H9 (cell line): ENCODE data around the gene SHH. TPM values are rescaled to one million over a fixed set of nuclear protein-coding genes. Genes with fewer than 3 reads are reported as not detected.

Source experiments
- DNase-seq: peaks from one replicate; pipeline ENCODE4 v3.0.0-alpha.2; 2017
- H2AFZ ChIP-seq: one replicate; pipeline ENCODE4 v1.6.1; 2013; ENCODE audit warnings: mild to moderate bottlenecking, low read length, control low read depth, moderate library complexity
- H2AK5ac ChIP-seq: 2 replicates; pipeline ENCODE4 v1.6.1; 2013; ENCODE audit warnings: low read length, control low read depth, mixed read lengths; ENCODE audit not compliant: insufficient read length
- H2BK120ac ChIP-seq: one replicate; pipeline ENCODE4 v1.6.1; 2013; ENCODE audit warnings: low read depth, mild to moderate bottlenecking, low read length, control low read depth, inconsistent platforms; ENCODE audit not compliant: poor library complexity, severe bottlenecking
- H2BK12ac ChIP-seq: 2 replicates; pipeline ENCODE4 v1.6.1; 2013; ENCODE audit warnings: low read length, control low read depth, mixed read lengths, low read depth; ENCODE audit not compliant: insufficient read length
- H2BK15ac ChIP-seq: 2 replicates; pipeline ENCODE4 v1.6.1; 2013; ENCODE audit warnings: low read depth, low read length, control low read depth
- H2BK20ac ChIP-seq: one replicate; pipeline ENCODE4 v1.6.1; 2013; ENCODE audit warnings: low read depth, mild to moderate bottlenecking, low read length, control low read depth, inconsistent platforms; ENCODE audit not compliant: poor library complexity, severe bottlenecking
- H2BK5ac ChIP-seq: 2 replicates; pipeline ENCODE4 v1.6.1; 2013; ENCODE audit warnings: low read length, control low read depth, mixed read lengths; ENCODE audit not compliant: insufficient read length
- H3K14ac ChIP-seq: 2 replicates; pipeline ENCODE4 v1.6.1; 2013; ENCODE audit warnings: low read length, control low read depth; ENCODE audit not compliant: insufficient read depth
- H3K18ac ChIP-seq: 2 replicates; pipeline ENCODE4 v1.6.1; 2013; ENCODE audit warnings: low read depth, mild to moderate bottlenecking, mixed read lengths, low read length, control low read depth; ENCODE audit not compliant: insufficient read length
- H3K23ac ChIP-seq: 2 replicates; pipeline ENCODE4 v1.6.1; 2013; ENCODE audit warnings: low read length, control low read depth, mixed read lengths, low read depth; ENCODE audit not compliant: insufficient read length
- H3K23me2 ChIP-seq: 2 replicates; pipeline ENCODE4 v1.6.1; 2013; ENCODE audit warnings: low read depth, mild to moderate bottlenecking, mixed read lengths, low read length, control low read depth; ENCODE audit not compliant: insufficient read length, poor library complexity, severe bottlenecking
- H3K27ac ChIP-seq: 2 replicates; pipeline ENCODE4 v1.5.1; 2013; ENCODE audit warnings: low read length, control low read depth, mixed read lengths, low read depth; ENCODE audit not compliant: insufficient read length
- H3K27me3 ChIP-seq: 2 replicates; pipeline ENCODE4 v1.6.1; 2013; ENCODE audit warnings: low read length, control low read depth, inconsistent platforms; ENCODE audit not compliant: insufficient read depth
- H3K4ac ChIP-seq: 2 replicates; pipeline ENCODE4 v1.6.1; 2013; ENCODE audit warnings: low read depth, mild to moderate bottlenecking, control low read depth, inconsistent platforms, low read length, moderate library complexity
- H3K4me1 ChIP-seq: 2 replicates; pipeline ENCODE4 v1.6.1; 2013; ENCODE audit warnings: low read length, control low read depth, inconsistent platforms; ENCODE audit not compliant: insufficient read depth
- H3K4me2 ChIP-seq: 2 replicates; pipeline ENCODE4 v1.6.1; 2013; ENCODE audit warnings: low read length, control low read depth, mixed read lengths; ENCODE audit not compliant: insufficient read length, insufficient read depth
- H3K56ac ChIP-seq: 2 replicates; pipeline ENCODE4 v1.6.1; 2013; ENCODE audit warnings: low read depth, mild to moderate bottlenecking, mixed read lengths, low read length, control low read depth; ENCODE audit not compliant: insufficient read length
- H3K79me1 ChIP-seq: 2 replicates; pipeline ENCODE4 v1.6.1; 2013; ENCODE audit warnings: low read depth, mild to moderate bottlenecking, moderate library complexity, low read length, control low read depth, inconsistent platforms; ENCODE audit not compliant: insufficient read depth, poor library complexity, severe bottlenecking
- H3K79me2 ChIP-seq: 2 replicates; pipeline ENCODE4 v1.6.1; 2013; ENCODE audit warnings: low read length, control low read depth, inconsistent platforms; ENCODE audit not compliant: insufficient read depth
- H3K9ac ChIP-seq: 2 replicates; pipeline ENCODE4 v1.6.1; 2013; ENCODE audit warnings: low read length, control low read depth, mixed read lengths; ENCODE audit not compliant: insufficient read length; ENCODE audit errors: extremely low read depth
- H3K9me3 ChIP-seq: one replicate; pipeline ENCODE4 v1.6.1; 2013; ENCODE audit warnings: low read depth, low read length, inconsistent platforms; ENCODE audit not compliant: control insufficient read depth
- H3T11ph ChIP-seq: one replicate; pipeline ENCODE4 v1.6.1; 2013; ENCODE audit warnings: mild to moderate bottlenecking, low read length, control low read depth, inconsistent platforms
- H4K20me1 ChIP-seq: one replicate; pipeline ENCODE4 v1.6.1; 2013; ENCODE audit not compliant: control insufficient read depth, insufficient read length, insufficient read depth
- H4K5ac ChIP-seq: 2 replicates; pipeline ENCODE4 v1.6.1; 2013; ENCODE audit warnings: low read depth, mild to moderate bottlenecking, mixed read lengths, low read length, control low read depth; ENCODE audit not compliant: insufficient read length
- H4K8ac ChIP-seq: replicated peaks from 2 replicates; pipeline ENCODE4 v1.6.1; 2013; ENCODE audit warnings: low read length, control low read depth, mixed read lengths, low read depth; ENCODE audit not compliant: insufficient read length
- H4K91ac ChIP-seq: 2 replicates; pipeline ENCODE4 v1.6.1; 2013; ENCODE audit warnings: low read depth, mild to moderate bottlenecking, moderate library complexity, mixed read lengths, low read length, control low read depth; ENCODE audit not compliant: insufficient read length
- H3K27ac Mint-ChIP-seq, 3 experiments: 2 replicates in 2 of 3; 3 replicates in 1 of 3; pipeline ENCODE4 v1.8.0; 2020 to 2021; ENCODE audit warnings: mixed read lengths in 3 of 3, mild to moderate bottlenecking in 1 of 3, moderate library complexity in 1 of 3
- H3K27me3 Mint-ChIP-seq: 2 replicates; pipeline ENCODE4 v1.8.0; 2021; ENCODE audit warnings: low read depth, mild to moderate bottlenecking, moderate library complexity, mixed read lengths
- H3K36me3 Mint-ChIP-seq, 3 experiments: 2 replicates in 2 of 3; 3 replicates in 1 of 3; pipeline ENCODE4 v1.8.0; 2020 to 2021; ENCODE audit warnings: low read depth in 3 of 3, mixed read lengths in 3 of 3; ENCODE audit not compliant: insufficient read depth in 1 of 3
- H3K4me1 Mint-ChIP-seq, 2 experiments: 2 replicates each; pipeline ENCODE4 v1.8.0; 2020; ENCODE audit warnings: mixed read lengths in 2 of 2
- H3K4me3 Mint-ChIP-seq, 2 experiments: 2 replicates in 1 of 2; 3 replicates in 1 of 2; pipeline ENCODE4 v1.8.0; 2020 to 2021; ENCODE audit warnings: mild to moderate bottlenecking in 2 of 2, mixed read lengths in 2 of 2, moderate library complexity in 1 of 2
- H3K9me3 Mint-ChIP-seq, 2 experiments: 2 replicates in 1 of 2; 3 replicates in 1 of 2; pipeline ENCODE4 v1.8.0; 2020; ENCODE audit warnings: mild to moderate bottlenecking in 2 of 2, mixed read lengths in 2 of 2, moderate library complexity in 1 of 2
- WGBS: extraction: QIAGEN DNeasy Blood & Tissue Kit; methylation state at CpG from one replicate; pipeline ENCODE4 v1.1.7; 2013; ENCODE audit warnings: missing lambda C conversion rate, low lambda C conversion rate, mixed read lengths; ENCODE audit not compliant: insufficient read length; ENCODE audit errors: extremely low coverage; 5-methylcytosine and 5-hydroxymethylcytosine counted together
- total RNA-seq: library from RNA; stranded (reverse); gene quantifications from 2 replicates; pipeline ENCODE4 v1.2.1, GENCODE V29; 2021
- TF ChIP-seq, protein P1 (sequence below): fragments of 200-600 bp; sonication (generic); conservative IDR thresholded peaks from 3 replicates; pipeline ENCODE4 v1.8.0; 2021; ENCODE audit warnings: antibody characterized with exemption, mild to moderate bottlenecking

SHH gene
- total RNA-seq, 1 experiment from 2014 or later, result 0.07 TPM

DNA sequence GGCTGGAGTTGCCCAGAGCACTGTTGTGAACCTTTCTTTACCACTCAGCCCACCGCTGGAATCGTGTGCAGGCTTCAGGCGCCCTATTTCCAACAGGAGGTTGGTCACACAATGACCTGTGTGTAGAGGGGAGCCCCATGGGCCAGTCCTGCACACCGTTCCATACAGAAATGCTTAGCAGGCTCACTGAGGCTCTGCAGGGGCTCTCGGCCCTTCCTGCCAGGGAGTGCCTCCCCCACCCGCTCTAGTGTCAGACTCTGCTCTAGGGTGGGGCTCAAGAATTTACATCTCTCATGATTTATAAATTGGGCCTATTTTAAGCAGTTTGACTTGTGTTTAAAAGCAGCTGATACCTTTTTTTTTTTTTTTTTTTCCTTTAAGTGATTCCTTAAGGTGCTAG, 42.0 kb downstream of the SHH start:
- peaks cover 24 to 61% (median 56%) of the 10 kb centered on the region in 3 experiments; a peak in 6 of 7 replicates for H3K36me3 Mint-ChIP-seq

More for the DNA sequence above, 42.0 kb downstream of the SHH start:
- no peak overlapping the region for H3K18ac ChIP-seq
- no peaks in the 10 kb centered on the region for H3K23me2 ChIP-seq
- no peak overlapping the region for H3T11ph ChIP-seq
- H3K27ac ChIP-seq, result no peak overlapping the region
- H3K27me3 ChIP-seq, result no peaks in the 10 kb centered on the region
- no peak overlapping the region for H2BK120ac ChIP-seq
- H2BK20ac ChIP-seq, result no peak overlapping the region
- no peak overlapping the region for H4K8ac ChIP-seq
- no peak overlapping the region for H3K23ac ChIP-seq
- no peaks in the 10 kb centered on the region for H3K79me2 ChIP-seq
- Mint-ChIP-seq H3K27me3 (no peaks in the 10 kb centered on the region; the same call in 1 of the 2 replicates), H3K27ac (no peak overlapping the region), H3K4me3 (no peak overlapping the region), H3K4me1 (no peaks in the 10 kb centered on the region), H3K9me3 (no peaks in the 10 kb centered on the region)
- H3K79me1 ChIP-seq, result no peaks in the 10 kb centered on the region
- no peak for DNase-seq
- no peak overlapping the region for H2BK12ac ChIP-seq
- no peak overlapping the region for H4K5ac ChIP-seq
- no peak overlapping the region for H4K91ac ChIP-seq
- no peak overlapping the region for H2AFZ ChIP-seq
- no peak overlapping the region for H3K9ac ChIP-seq
- H4K20me1 ChIP-seq, result no peaks in the 10 kb centered on the region
- no peak overlapping the region for H3K4ac ChIP-seq
- H2BK5ac ChIP-seq, result no peak overlapping the region
- H3K4me1 ChIP-seq, result no peaks in the 10 kb centered on the region
- TF ChIP-seq, protein P1, sequence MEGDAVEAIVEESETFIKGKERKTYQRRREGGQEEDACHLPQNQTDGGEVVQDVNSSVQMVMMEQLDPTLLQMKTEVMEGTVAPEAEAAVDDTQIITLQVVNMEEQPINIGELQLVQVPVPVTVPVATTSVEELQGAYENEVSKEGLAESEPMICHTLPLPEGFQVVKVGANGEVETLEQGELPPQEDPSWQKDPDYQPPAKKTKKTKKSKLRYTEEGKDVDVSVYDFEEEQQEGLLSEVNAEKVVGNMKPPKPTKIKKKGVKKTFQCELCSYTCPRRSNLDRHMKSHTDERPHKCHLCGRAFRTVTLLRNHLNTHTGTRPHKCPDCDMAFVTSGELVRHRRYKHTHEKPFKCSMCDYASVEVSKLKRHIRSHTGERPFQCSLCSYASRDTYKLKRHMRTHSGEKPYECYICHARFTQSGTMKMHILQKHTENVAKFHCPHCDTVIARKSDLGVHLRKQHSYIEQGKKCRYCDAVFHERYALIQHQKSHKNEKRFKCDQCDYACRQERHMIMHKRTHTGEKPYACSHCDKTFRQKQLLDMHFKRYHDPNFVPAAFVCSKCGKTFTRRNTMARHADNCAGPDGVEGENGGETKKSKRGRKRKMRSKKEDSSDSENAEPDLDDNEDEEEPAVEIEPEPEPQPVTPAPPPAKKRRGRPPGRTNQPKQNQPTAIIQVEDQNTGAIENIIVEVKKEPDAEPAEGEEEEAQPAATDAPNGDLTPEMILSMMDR, result no peak
- H2AK5ac ChIP-seq, result no peak overlapping the region
- H3K4me2 ChIP-seq, result no peak overlapping the region
- no peak overlapping the region for H2BK15ac ChIP-seq
- H3K9me3 ChIP-seq, result no peaks in the 10 kb centered on the region
- H3K56ac ChIP-seq, result no peak overlapping the region
- no CpG with 5 or more reads among the region's 6 CpGs for WGBS
- H3K14ac ChIP-seq, result no peak overlapping the region
